ENCODE measurements around the gene CCDC187.
A peak's percentile ranks its signal among the peaks of the same experiment; 100 is the strongest.
"Not testable (repeated sequence)": the region's sequence is repeated elsewhere in the genome, so short reads cannot be mapped to it uniquely, and the experiment has no call there.

CCDC187 gene

GRCh38 chr9:136303825-136304416 is at the start of gene CCDC187:
TSS of gene CCDC187 (minus strand) at chr9:136304094. CDS start at chr9:136303830, 264 bp downstream.
- DNase-seq (ENCODE audit: low spot score): no peak

- DNase-seq (ENCODE audit: low spot score): no peak
Measured at GRCh38 chr9:136353088-136353487, 49.2 kb upstream of the CCDC187 start.

- no peak for DNase-seq (ENCODE audit: low spot score)
Measured at GRCh38 chr9:136352682-136353081, 48.8 kb upstream of the CCDC187 start.

- not testable (repeated sequence) for DNase-seq (ENCODE audit: low spot score)
Measured at GRCh38 chr9:136351868-136352267, 48.0 kb upstream of the CCDC187 start.

- DNase-seq (ENCODE audit: low spot score): no peak
Measured at GRCh38 chr9:136351252-136351800, 47.4 kb upstream of the CCDC187 start.

- DNase-seq (ENCODE audit: low spot score): no peak
Measured at GRCh38 chr9:136349546-136349945, 45.7 kb upstream of the CCDC187 start.

- no peak for DNase-seq (ENCODE audit: low spot score)
Measured at GRCh38 chr9:136348691-136349090, 44.8 kb upstream of the CCDC187 start.

GRCh38 chr9:136347472-136348256 is 43.8 kb upstream of the CCDC187 start:
- DNase-seq (ENCODE audit: low spot score): no peak

- DNase-seq (ENCODE audit: low spot score): no peak
Measured at GRCh38 chr9:136346927-136347465, 43.1 kb upstream of the CCDC187 start.

- no peak for DNase-seq (ENCODE audit: low spot score)
Measured at GRCh38 chr9:136346157-136346481, 42.2 kb upstream of the CCDC187 start.

GRCh38 chr9:136345281-136346156 is 41.6 kb upstream of the CCDC187 start:
- DNase-seq (ENCODE audit: low spot score): no peak

- DNase-seq (ENCODE audit: low spot score): no peak
Measured at GRCh38 chr9:136344544-136345280, 40.8 kb upstream of the CCDC187 start.

GRCh38 chr9:136343884-136344269 is 40.0 kb upstream of the CCDC187 start:
- DNase-seq (ENCODE audit: low spot score): no peak

GRCh38 chr9:136343121-136343883 is 39.4 kb upstream of the CCDC187 start:
- DNase-seq (ENCODE audit: low spot score): no peak

GRCh38 chr9:136342181-136343120 is 38.6 kb upstream of the CCDC187 start:
- peak; percentile 81 for DNase-seq (ENCODE audit: low spot score)

GRCh38 chr9:136341769-136342168 is 37.9 kb upstream of the CCDC187 start:
- no peak for DNase-seq (ENCODE audit: low spot score)

GRCh38 chr9:136341042-136341655 is 37.3 kb upstream of the CCDC187 start:
- no peak for DNase-seq (ENCODE audit: low spot score)

GRCh38 chr9:136340356-136341041 is 36.6 kb upstream of the CCDC187 start:
- no peak for DNase-seq (ENCODE audit: low spot score)

GRCh38 chr9:136339958-136340310 is 36.0 kb upstream of the CCDC187 start:
- DNase-seq (ENCODE audit: low spot score): no peak

All from hematopoietic multipotent progenitor cell treated with erythropoietin and hydrocortisone succinate and interleukin-3 and kit ligand, for 15 days (in vitro differentiated cells).